Panc1 (cell line): ENCODE data around the gene PPIP5K2. TPM values are rescaled to one million over a fixed set of nuclear protein-coding genes. Genes with fewer than 3 reads are reported as not detected.

Experiments
- ATAC-seq: fragments of 200-7000 bp; cut with Tn5 transposase; 2 replicates; pipeline ENCODE4 v1.9.1; 2020; ENCODE audit warnings: mild to moderate bottlenecking, moderate library complexity
- BruUV-seq: library from RNA; stranded (reverse); fragments of 400-500 nt; replicated peaks from 2 replicates; lab custom pipeline; 2021; lab: Mats Ljungman, UMichigan
- CTCF ChIA-PET: fragments of 300-600 bp; sonication (Branson Sonifier 250); formaldehyde crosslinking; loops from one replicate; lab custom pipeline; 2022; ENCODE audit warnings: antibody characterized with exemption; lab: Charles Lee
- POLR2A ChIA-PET: fragments of 300-600 bp; sonication (Branson Sonifier 250); formaldehyde crosslinking; loops from one replicate; lab custom pipeline; 2022; ENCODE audit warnings: antibody characterized with exemption; lab: Charles Lee
- DNase-seq: peaks from one replicate; pipeline ENCODE4 v3.0.0-alpha.2; 2010; ENCODE audit warnings: low read depth, low spot score
- H3K27ac ChIP-seq: 2 replicates; pipeline ENCODE4 v1.5.1; 2011; ENCODE audit warnings: mild to moderate bottlenecking, low read length, inconsistent platforms
- H3K27me3 ChIP-seq: fragments of 200-500 bp; sonication (Bioruptor generic); 2 replicates; pipeline ENCODE4 v1.6.0; 2014; ENCODE audit warnings: low read length, inconsistent platforms; ENCODE audit not compliant: control insufficient read depth, insufficient read depth
- H3K36me3 ChIP-seq: fragments of 200-500 bp; sonication (Bioruptor generic); 2 replicates; pipeline ENCODE4 v1.5.1; 2014; ENCODE audit warnings: inconsistent platforms, mild to moderate bottlenecking, low read length, moderate library complexity; ENCODE audit not compliant: control insufficient read depth, insufficient read depth
- H3K4me1 ChIP-seq: 2 replicates; pipeline ENCODE4 v1.5.1; 2011; ENCODE audit warnings: inconsistent platforms, mild to moderate bottlenecking, low read length, moderate library complexity; ENCODE audit not compliant: control insufficient read depth, insufficient read depth
- H3K4me3 ChIP-seq, 2 experiments: 2 replicates each; pipeline ENCODE4 v1.5.1; 2011 to 2012; ENCODE audit warnings: low read depth in 2 of 2, low read length in 2 of 2, mild to moderate bottlenecking in 2 of 2, inconsistent platforms in 1 of 2, moderate library complexity in 1 of 2
- H3K9me3 ChIP-seq: fragments of 200-500 bp; sonication (Bioruptor generic); 2 replicates; pipeline ENCODE4 v1.5.1; 2014; ENCODE audit warnings: low read depth, mild to moderate bottlenecking, inconsistent platforms, low read length, moderate library complexity; ENCODE audit not compliant: control insufficient read depth, insufficient read depth
- CTCF ChIP-seq: fragments of 450-650 bp; IDR thresholded peaks from 2 replicates; pipeline ENCODE4 v1.5.1; 2017; ENCODE audit warnings: mild to moderate bottlenecking
- POLR2AphosphoS5 ChIP-seq: IDR thresholded peaks from 2 replicates; pipeline ENCODE4 v1.6.1; 2012; ENCODE audit warnings: mild to moderate bottlenecking, low read depth, low read length, moderate library complexity
- REST ChIP-seq, 2 experiments: IDR thresholded peaks; 2 replicates each; pipeline ENCODE4 v1.6.1; 2011 to 2012; ENCODE audit warnings: low read depth in 2 of 2, control low read depth in 1 of 2, low read length in 1 of 2, mild to moderate bottlenecking in 1 of 2, moderate library complexity in 1 of 2; ENCODE audit not compliant: insufficient read depth in 1 of 2
- SIN3A ChIP-seq: IDR thresholded peaks from 2 replicates; pipeline ENCODE4 v1.6.1; 2012; ENCODE audit warnings: low read depth, mild to moderate bottlenecking, low read length, moderate library complexity, borderline replicate concordance; ENCODE audit not compliant: insufficient read depth
- TCF7L2 ChIP-seq: IDR thresholded peaks from 2 replicates; pipeline ENCODE4 v1.6.1; 2011; ENCODE audit warnings: mild to moderate bottlenecking, low read depth, low read length, inconsistent platforms
- in situ Hi-C: cut with HindIII; loops from 2 replicates; pipeline ENCODE4 v1.10.0; 2016; ENCODE audit warnings: low sequenced_read_pairs, low pct_unique_long_range_greater_than_20kb
- intact Hi-C: fragments of 100-400 bp; cut with micrococcal nuclease; formaldehyde crosslinking; loops from one replicate; pipeline ENCODE4 v1.10.0; 2022; ENCODE audit not compliant: unreplicated experiment
- total RNA-seq: library from RNA; stranded (reverse); gene quantifications from one replicate; pipeline ENCODE4 v1.2.1, GENCODE V29; 2021; ENCODE audit not compliant: unreplicated experiment

The PPIP5K2 gene
- total RNA-seq, 1 experiment from 2014 or later: 56.8 TPM

GRCh38 chr5:103093727-103094126 is 26.4 kb upstream of the PPIP5K2 start:
- no peaks in the 10 kb centered on the region for H3K36me3 ChIP-seq
- no TSS peak for BruUV-seq
- TF ChIP-seq REST (IDR thresholded peaks at IDR 0.05; ENCODE audit: insufficient read depth in 1 of 2, low read depth in 2 of 2, low read length in 1 of 2) (no peak), CTCF (no peak), POLR2AphosphoS5 (no peak), SIN3A (no peak), TCF7L2 (no peak)
- no peaks in the 10 kb centered on the region for H3K4me1 ChIP-seq
- no peak overlapping the region for H3K4me3 ChIP-seq
- H3K27me3 ChIP-seq: no peaks in the 10 kb centered on the region
- POLR2A ChIA-PET: no interaction called here
- H3K27ac ChIP-seq: no peak overlapping the region
- CTCF ChIA-PET: no interaction called here
- intact Hi-C loops (no loop called here), in situ Hi-C loops (no loop called here)
- H3K9me3 ChIP-seq: no peaks in the 10 kb centered on the region
- ATAC-seq (no peak), DNase-seq (no peak)

GRCh38 chr5:103094737-103095136 is 25.4 kb upstream of the PPIP5K2 start:
- no TSS peak for BruUV-seq
- H3K27ac ChIP-seq: no peak overlapping the region
- H3K9me3 ChIP-seq: no peaks in the 10 kb centered on the region
- H3K4me1 ChIP-seq: no peaks in the 10 kb centered on the region
- ATAC-seq (no peak), DNase-seq (no peak)
- H3K27me3 ChIP-seq: no peaks in the 10 kb centered on the region
- H3K36me3 ChIP-seq: no peaks in the 10 kb centered on the region
- in situ Hi-C loops: no loop called here
- TF ChIP-seq POLR2AphosphoS5: no peak
- no peak for TF ChIP-seq REST (IDR thresholded peaks at IDR 0.05; ENCODE audit: insufficient read depth in 1 of 2, low read depth in 2 of 2, low read length in 1 of 2)
- no peak for TF ChIP-seq TCF7L2
- no peak for TF ChIP-seq SIN3A
- TF ChIP-seq CTCF: no peak
- CTCF ChIA-PET: no interaction called here
- no peak overlapping the region for H3K4me3 ChIP-seq
- intact Hi-C loops: no loop called here
- POLR2A ChIA-PET: no interaction called here
